Loucy (cell line): ENCODE data around the gene COL5A1.

ENCODE experiments used
- H2AFZ ChIP-seq: fragments of 200-600 bp; sonication (generic); 2 replicates; pipeline ENCODE4 v1.6.0; 2016; ENCODE audit warnings: antibody characterized with exemption, mild to moderate bottlenecking, low read length, moderate library complexity
- H3F3A ChIP-seq: fragments of 200-600 bp; 2 replicates; pipeline ENCODE4 v1.6.0; 2016; ENCODE audit warnings: antibody characterized with exemption, low read depth, mild to moderate bottlenecking
- H3K27me3 ChIP-seq: fragments of 200-600 bp; sonication (generic); 2 replicates; pipeline ENCODE4 v1.6.1; 2014; ENCODE audit warnings: low read length, mild to moderate bottlenecking; ENCODE audit not compliant: insufficient read depth, poor library complexity, severe bottlenecking
- H3K36me3 ChIP-seq: fragments of 200-600 bp; sonication (generic); 2 replicates; pipeline ENCODE4 v1.6.1; 2016; ENCODE audit warnings: low read length; ENCODE audit not compliant: insufficient read depth
- H3K4me1 ChIP-seq: fragments of 200-600 bp; sonication (generic); 2 replicates; pipeline ENCODE4 v1.5.1; 2014; ENCODE audit warnings: low read length, mild to moderate bottlenecking; ENCODE audit not compliant: insufficient read depth, poor library complexity, severe bottlenecking
- H3K4me2 ChIP-seq: fragments of 200-600 bp; sonication (generic); 2 replicates; pipeline ENCODE4 v1.6.0; 2014; ENCODE audit warnings: antibody characterized with exemption, low read length, low read depth, mild to moderate bottlenecking; ENCODE audit not compliant: poor library complexity, severe bottlenecking
- H3K4me3 ChIP-seq: fragments of 200-600 bp; sonication (generic); 2 replicates; pipeline ENCODE4 v1.5.1; 2014; ENCODE audit warnings: low read length, mild to moderate bottlenecking, mixed read lengths; ENCODE audit not compliant: poor library complexity, severe bottlenecking
- H3K79me2 ChIP-seq: fragments of 200-600 bp; sonication (generic); 2 replicates; pipeline ENCODE4 v1.6.1; 2014; ENCODE audit warnings: low read length; ENCODE audit not compliant: insufficient read depth
- H3K9ac ChIP-seq: fragments of 200-600 bp; sonication (generic); 2 replicates; pipeline ENCODE4 v1.6.0; 2014; ENCODE audit warnings: mild to moderate bottlenecking, low read depth, low read length, moderate library complexity; ENCODE audit not compliant: poor library complexity, severe bottlenecking
- H3K9me2 ChIP-seq: fragments of 200-600 bp; sonication (generic); replicated peaks from 2 replicates; pipeline ENCODE4 v1.6.1; 2016; ENCODE audit warnings: low read depth, low read length, mixed read lengths
- H3K9me3 ChIP-seq: fragments of 200-600 bp; sonication (generic); 2 replicates; pipeline ENCODE4 v1.6.1; 2014; ENCODE audit warnings: mild to moderate bottlenecking, antibody characterized with exemption, low read length, low read depth; ENCODE audit not compliant: insufficient read depth
- H4K20me1 ChIP-seq: fragments of 200-600 bp; sonication (generic); 2 replicates; pipeline ENCODE4 v1.6.0; 2014; ENCODE audit warnings: antibody characterized with exemption, low read length, mild to moderate bottlenecking; ENCODE audit not compliant: insufficient read depth, poor library complexity, severe bottlenecking
- CTCF ChIP-seq: fragments of 200-600 bp; sonication (generic); conservative IDR thresholded peaks from 2 replicates; pipeline ENCODE4 v1.5.1; 2014; ENCODE audit warnings: mild to moderate bottlenecking, antibody characterized with exemption, low read length
- EZH2phosphoT487 ChIP-seq: fragments of 200-600 bp; IDR thresholded peaks from 2 replicates; pipeline ENCODE4 v1.6.1; 2018; ENCODE audit warnings: antibody characterized with exemption, mild to moderate bottlenecking, moderate library complexity, borderline replicate concordance

Gene COL5A1

GRCh38 chr9:134888603-134889190 is 247.1 kb downstream of the COL5A1 start:
- no peaks in the 10 kb centered on the region for H3K27me3 ChIP-seq
- H3K9me3 ChIP-seq: no peaks in the 10 kb centered on the region; the same call in 1 of the 2 replicates
- H3F3A ChIP-seq: no peaks in the 10 kb centered on the region
- H3K4me3 ChIP-seq: no peak overlapping the region
- TF ChIP-seq CTCF: no peak
- no peak for TF ChIP-seq EZH2phosphoT487
- no peaks in the 10 kb centered on the region for H4K20me1 ChIP-seq
- no peaks in the 10 kb centered on the region for H3K4me1 ChIP-seq
- no peak overlapping the region for H2AFZ ChIP-seq
- no peak overlapping the region for H3K4me2 ChIP-seq
- no peaks in the 10 kb centered on the region for H3K79me2 ChIP-seq
- H3K36me3 ChIP-seq: no peaks in the 10 kb centered on the region
- H3K9ac ChIP-seq: no peak overlapping the region
- no peaks in the 10 kb centered on the region for H3K9me2 ChIP-seq

- Histone ChIP-seq H2AFZ (no peak overlapping the region), H3K79me2 (no peaks in the 10 kb centered on the region), H3K4me1 (no peaks in the 10 kb centered on the region), H3K27me3 (no peaks in the 10 kb centered on the region), H3K4me3 (no peak overlapping the region), H3K4me2 (no peak overlapping the region), H3K9me3 (peaks cover 7% of the 10 kb centered on the region; the same call in 1 of the 2 replicates), H3K9ac (no peak overlapping the region), H3F3A (no peaks in the 10 kb centered on the region), H4K20me1 (no peaks in the 10 kb centered on the region), H3K36me3 (no peaks in the 10 kb centered on the region), H3K9me2 (no peaks in the 10 kb centered on the region)
- TF ChIP-seq CTCF (no peak), EZH2phosphoT487 (no peak)
Observed at GRCh38 chr9:134889386-134890154, 248.0 kb downstream of the COL5A1 start.

DNA sequence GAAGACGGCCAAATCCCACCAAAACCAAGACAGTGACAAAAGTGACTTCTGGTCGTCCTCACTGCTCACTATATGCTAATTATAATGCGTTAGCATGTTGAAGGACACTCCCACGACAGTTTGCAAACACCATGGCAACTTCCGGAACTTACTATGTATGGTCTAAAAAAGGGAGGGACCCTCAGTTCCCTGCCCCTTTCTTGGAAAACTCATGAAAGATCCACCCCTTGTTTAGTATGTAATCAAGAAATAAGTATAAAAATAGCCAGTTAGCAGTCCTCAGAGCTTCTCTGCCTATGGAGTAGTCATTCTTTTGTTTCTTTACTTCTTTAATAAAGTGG is 248.5 kb downstream of the COL5A1 start:
- Histone ChIP-seq H3F3A (no peaks in the 10 kb centered on the region), H3K79me2 (no peaks in the 10 kb centered on the region), H3K4me3 (no peak overlapping the region), H3K4me2 (no peak overlapping the region), H3K4me1 (no peaks in the 10 kb centered on the region), H3K9me2 (no peaks in the 10 kb centered on the region), H3K9me3 (peaks cover 8% of the 10 kb centered on the region; the same call in 1 of the 2 replicates), H3K9ac (no peak overlapping the region), H2AFZ (no peak overlapping the region), H3K27me3 (no peaks in the 10 kb centered on the region), H4K20me1 (no peaks in the 10 kb centered on the region), H3K36me3 (no peaks in the 10 kb centered on the region)
- TF ChIP-seq EZH2phosphoT487: no peak
